AG04449 (cell line): ENCODE results near the gene C2orf81.
"Not testable (repeated sequence)": the region's sequence is repeated elsewhere in the genome, so short reads cannot be mapped to it uniquely, and the experiment has no call there.

Experiments used
- CTCF ChIA-PET: fragments of 350-600 bp; formaldehyde crosslinking; extraction: SDS; loops from one replicate; lab custom pipeline; 2021; ENCODE audit warnings: antibody characterized with exemption; lab: Yijun Ruan, JAX
- POLR2A ChIA-PET: fragments of 400-600, 350-600 bp; formaldehyde crosslinking; extraction: SDS; loops from one replicate; lab custom pipeline; 2020; ENCODE audit warnings: antibody characterized with exemption, inconsistent platforms; lab: Yijun Ruan, JAX
- DNase-seq: peaks from one replicate; pipeline ENCODE4 v3.0.0-alpha.2; 2010; ENCODE audit warnings: low read depth, low spot score
- H3K4me3 ChIP-seq: 2 replicates; pipeline ENCODE4 v1.5.1; 2011; ENCODE audit warnings: low read depth, mild to moderate bottlenecking, control low read depth, low read length
- CTCF ChIP-seq: IDR thresholded peaks from one replicate; pipeline ENCODE4 v1.5.1; 2011; ENCODE audit warnings: mild to moderate bottlenecking, moderate library complexity, low read length, control low read depth, inconsistent platforms; ENCODE audit not compliant: insufficient read depth; ENCODE audit errors: missing control alignments

The C2orf81 gene

GRCh38 chr2:74450570-74451190 is 29.3 kb upstream of the C2orf81 start:
- POLR2A ChIA-PET = no interaction called here
- TF ChIP-seq CTCF = no peak
- CTCF ChIA-PET = no interaction called here
- no peak overlapping the region for H3K4me3 ChIP-seq
- DNase-seq = no peak

- CTCF ChIA-PET = interaction anchor here (0.5 kb wide), 1 partner anchor 650 kb away, joined by 3 read pairs; no protein-coding TSS in a partner anchor
- POLR2A ChIA-PET = no interaction called here
These were observed 27.4 kb upstream of the C2orf81 start for GRCh38 chr2:74448771-74449170.

GRCh38 chr2:74447230-74447999 is 26.0 kb upstream of the C2orf81 start:
- TF ChIP-seq CTCF = no peak
- CTCF ChIA-PET = no interaction called here
- POLR2A ChIA-PET = no interaction called here
- no peak overlapping the region for H3K4me3 ChIP-seq
- no peak for DNase-seq

More at GRCh38 chr2:74448771-74449170, 27.4 kb upstream of the C2orf81 start:
- TF ChIP-seq CTCF = no peak
- H3K4me3 ChIP-seq = no peak overlapping the region
- DNase-seq = no peak

- DNase-seq = no peak
- TF ChIP-seq CTCF = no peak
- H3K4me3 ChIP-seq = no peak overlapping the region
- POLR2A ChIA-PET = interaction anchor here (1.3 kb wide), 1 partner anchor 14 kb away, joined by 4 read pairs; the partner anchor contains the start of gene WBP1
- CTCF ChIA-PET = interaction anchor here (1.0 to 2.4 kb wide), 2 partner anchors 10 to 53 kb away, joined by 3 to 10 read pairs; no protein-coding TSS in a partner anchor
These were observed 23.3 kb upstream of the C2orf81 start for GRCh38 chr2:74444498-74445318.

GRCh38 chr2:74442483-74443297 is 21.3 kb upstream of the C2orf81 start:
- DNase-seq, POLR2A ChIA-PET, H3K4me3 ChIP-seq: not testable (repeated sequence)
- CTCF ChIA-PET = interaction anchor here (1.2 to 1.5 kb wide), 4 partner anchors 12 to 53 kb away, joined by 3 to 4 read pairs (median 4); partner anchors contain the start of gene INO80B
